GM19240 (cell line): ENCODE data around the gene GAS7.

Experiments
- DNase-seq: peaks from one replicate; pipeline ENCODE4 v3.0.0; 2011; ENCODE audit warnings: low spot score; ENCODE audit not compliant: insufficient read length

Gene GAS7

DNA sequence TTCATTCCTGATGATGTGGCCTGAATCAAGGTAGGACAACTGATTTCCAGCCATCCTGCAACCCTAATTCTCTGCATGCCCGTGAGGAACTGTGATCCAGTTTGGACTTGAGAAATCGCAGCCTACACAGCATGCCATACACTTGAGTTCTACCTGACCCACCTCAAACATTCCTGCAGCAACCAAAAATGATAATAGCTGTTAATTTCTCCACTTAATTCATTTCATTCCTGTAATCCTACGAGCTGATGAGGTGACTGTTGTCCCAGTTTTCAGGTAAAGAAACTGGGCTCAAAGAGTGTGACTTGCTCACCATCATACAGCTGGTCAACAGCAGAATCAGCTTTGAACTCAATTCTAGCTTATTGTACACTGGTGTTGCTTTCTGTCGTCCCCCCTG is 2.2 kb upstream of the GAS7 start:
- no peak for DNase-seq

DNA sequence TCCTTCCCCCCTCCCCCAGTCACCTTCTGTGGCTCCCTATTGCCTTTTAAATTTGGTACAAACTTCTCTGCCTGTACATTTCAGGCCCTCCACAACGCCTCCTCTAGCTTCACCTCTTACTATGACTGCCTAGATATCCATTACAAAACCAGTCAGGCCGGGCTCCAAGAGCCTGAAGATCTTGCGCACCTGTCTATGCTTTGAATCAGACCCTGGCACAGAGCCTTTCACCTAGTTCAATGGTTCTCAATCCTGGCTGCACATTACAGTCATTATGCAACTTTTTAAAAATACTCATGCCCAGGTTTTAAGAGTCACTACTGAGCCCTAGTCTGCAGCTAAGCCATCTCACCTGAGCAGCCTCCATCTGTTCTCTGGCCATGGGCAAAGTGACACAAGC is 1.6 kb upstream of the GAS7 start:
- DNase-seq: no peak

DNA sequence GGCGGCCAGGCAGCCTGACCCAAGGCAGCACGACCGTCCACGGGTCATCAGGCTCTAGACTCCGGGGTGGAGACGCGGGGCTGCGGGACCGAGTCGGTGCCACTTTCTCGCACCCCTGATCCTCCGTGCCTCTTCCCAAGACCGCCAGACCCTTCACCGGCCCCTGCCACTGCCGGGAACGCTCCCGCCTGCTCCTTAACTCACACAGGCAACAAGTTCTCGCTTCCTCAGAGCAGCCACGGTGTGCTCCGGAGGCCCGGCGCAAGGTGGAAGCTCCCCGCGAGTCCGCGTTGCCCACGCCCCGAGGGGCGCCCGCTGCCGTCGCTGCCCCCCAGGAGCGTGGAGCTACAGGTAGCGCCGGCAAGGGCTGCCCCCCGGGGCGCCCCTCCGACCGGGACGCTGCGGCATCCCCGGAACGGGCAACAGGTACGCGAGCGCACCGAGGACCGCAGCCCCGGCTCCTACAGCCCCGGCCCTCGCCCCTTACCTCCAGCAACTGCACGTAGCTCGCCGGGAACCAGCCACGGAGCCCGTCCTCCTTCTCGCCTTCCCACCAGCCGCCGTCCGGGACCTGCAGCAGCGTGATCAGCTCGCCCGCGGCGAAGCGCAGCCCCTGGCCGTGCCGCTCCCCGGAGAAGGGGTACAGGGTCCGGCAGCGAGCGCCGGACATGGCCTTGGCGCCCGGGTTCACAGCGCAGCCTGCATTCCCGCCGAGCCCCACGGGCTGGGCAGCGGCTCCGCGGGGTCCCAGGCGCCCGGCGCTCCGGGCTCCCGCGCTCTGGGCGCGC is 491 bp downstream of the GAS7 start:
- no peak for DNase-seq

DNA sequence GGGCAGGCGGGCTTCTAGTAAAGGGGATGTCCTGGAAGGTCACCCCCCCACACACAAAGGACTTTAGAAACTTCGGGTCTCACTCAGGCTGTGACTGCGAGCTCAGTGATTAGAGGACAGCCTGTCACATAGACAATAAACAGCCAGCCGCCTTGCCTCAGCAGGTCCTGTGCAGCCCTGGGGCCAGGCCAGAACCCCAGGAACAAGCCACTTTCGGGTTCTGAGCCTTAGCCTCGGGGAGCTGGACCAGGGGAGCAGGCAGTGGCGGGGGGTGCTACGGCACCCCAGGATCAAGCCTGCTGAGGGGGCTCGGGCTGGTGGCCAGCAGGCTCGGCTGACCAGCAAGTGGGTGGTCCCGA is 1.1 kb downstream of the GAS7 start:
- no peak for DNase-seq

DNA sequence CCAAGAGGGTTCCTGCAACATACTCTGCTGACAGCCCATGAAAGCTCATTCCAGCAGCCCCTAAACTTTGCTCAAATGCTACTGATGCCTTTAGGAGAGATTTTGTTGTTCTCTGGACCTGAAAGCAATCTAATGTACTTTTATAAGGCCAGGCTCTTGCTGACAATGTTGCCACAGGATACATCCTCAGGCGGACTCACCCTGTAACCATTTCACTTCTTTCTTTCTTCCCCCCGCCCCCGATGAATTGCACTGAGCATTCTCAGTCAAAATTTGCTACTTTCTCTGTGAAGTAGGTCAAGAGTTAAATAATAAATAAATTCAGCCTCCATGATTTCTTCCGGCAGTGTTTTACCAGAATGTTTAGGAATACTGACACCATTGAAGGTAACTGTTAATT is 1.5 kb downstream of the GAS7 start:
- DNase-seq: no peak

DNA sequence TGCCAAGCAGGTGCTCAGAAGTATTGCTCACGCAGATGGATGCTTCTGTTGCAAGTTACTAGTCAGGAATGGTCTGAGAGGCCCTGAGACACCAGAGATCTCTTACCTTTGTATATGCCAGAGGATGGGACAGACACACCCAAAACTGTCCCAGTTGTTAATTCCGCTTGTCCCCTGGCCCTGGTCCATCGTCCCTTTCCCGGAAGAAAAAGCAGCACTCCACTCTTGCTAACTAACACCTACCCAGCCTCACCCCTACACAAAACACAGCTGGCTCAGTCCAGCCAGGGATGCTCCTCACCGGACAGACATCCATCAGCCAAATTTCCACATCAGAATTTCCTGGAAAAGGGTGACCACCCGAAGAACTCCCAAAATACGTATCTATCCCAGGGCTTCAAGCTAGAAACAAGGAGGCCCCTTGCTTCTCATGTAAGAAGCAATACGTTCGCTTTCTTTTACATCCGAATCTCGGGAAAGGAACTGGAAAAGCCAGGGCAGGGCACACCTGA is 2.0 kb downstream of the GAS7 start:
- no peak for DNase-seq

DNA sequence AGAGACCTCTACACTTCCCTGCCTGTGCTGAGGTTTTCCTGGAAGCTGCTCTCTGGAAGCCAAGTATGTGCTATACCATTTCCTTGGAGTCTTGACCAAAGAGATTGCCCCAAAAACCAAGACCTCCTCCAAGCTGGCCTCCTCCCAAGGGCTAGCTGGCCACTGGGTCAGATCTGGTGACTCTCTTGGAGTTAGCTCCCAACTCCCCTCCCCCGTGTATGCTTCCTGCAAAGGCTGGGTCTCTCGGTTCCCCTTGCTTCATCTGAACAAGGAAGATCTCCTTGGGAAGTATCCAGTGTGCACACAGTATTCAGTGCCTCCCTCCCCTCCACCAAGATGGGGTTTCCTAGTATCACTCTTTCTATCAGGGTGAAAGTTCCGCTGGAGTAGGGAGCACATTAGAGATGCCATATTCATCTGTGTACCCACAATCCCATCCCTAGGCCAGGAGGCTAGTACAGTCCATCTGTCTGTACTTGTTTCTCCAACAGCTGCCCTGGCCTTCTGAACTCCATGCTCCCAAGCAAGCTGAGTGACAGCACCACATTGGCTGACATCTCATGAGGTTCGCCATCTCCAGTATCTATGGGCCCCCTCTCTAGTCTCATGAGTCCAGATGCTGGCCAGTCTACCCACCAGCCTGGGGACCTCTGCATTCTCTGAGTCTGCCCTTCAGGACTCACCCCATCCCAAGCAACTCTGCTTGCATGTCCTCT is 3.2 kb downstream of the GAS7 start:
- no peak for DNase-seq

DNA sequence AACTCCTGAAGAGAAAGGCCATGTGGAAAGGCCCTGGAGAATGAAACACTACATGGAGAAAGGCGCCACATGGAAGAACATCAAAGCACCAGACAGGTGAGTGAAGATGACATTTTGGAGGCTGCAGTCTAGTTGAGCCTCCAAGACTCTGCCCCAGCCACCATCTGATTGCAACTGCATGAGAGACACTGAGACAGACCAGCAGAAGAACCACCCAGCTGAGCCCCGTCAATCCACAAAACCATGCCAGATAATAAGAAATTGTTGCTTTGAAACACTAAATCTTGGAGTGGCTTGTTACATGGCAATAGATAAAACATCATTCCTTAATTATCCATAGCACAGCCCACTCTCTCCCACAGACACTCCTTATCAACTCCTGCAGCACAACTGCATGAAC is 4.8 kb downstream of the GAS7 start:
- DNase-seq: no peak

DNA sequence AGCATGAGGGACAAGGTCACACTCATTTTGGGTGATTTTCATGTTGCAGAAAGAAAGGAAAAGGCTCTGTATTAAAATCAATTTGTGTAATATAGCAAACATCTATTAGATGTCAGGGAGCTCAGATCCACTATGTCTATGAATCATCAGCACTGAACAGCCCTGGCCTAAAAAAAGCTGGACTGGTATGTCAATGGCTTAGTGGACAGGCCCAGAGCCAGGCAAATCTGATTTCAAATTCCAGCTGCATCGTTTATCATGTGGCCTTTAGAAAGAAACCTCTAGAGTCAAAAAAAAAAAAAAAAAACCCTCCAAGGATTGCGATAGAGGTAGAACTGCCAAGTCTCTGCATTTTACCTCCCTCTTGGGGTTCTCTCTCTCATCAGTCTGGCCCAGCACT is 5.4 kb downstream of the GAS7 start:
- DNase-seq: no peak

DNA sequence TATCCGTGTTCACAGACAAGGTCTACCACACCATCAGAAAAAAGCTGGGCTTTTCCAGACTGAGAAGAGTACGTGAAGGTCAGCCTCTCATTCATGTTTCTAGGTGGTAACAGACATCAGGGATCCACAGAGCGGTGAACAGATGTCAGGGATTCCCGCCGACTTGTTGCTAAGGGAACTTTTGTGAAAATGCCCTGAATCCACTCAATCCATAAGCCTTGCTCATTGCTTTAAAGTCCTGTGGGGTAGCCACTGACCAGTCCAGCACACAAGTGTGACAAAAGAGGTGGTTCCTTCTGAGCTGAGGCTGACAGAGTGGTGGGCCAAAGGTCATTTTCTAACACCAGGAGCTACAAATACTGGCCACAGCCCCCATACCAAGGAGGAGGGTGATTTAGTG is 5.9 kb downstream of the GAS7 start:
- no peak for DNase-seq

DNA sequence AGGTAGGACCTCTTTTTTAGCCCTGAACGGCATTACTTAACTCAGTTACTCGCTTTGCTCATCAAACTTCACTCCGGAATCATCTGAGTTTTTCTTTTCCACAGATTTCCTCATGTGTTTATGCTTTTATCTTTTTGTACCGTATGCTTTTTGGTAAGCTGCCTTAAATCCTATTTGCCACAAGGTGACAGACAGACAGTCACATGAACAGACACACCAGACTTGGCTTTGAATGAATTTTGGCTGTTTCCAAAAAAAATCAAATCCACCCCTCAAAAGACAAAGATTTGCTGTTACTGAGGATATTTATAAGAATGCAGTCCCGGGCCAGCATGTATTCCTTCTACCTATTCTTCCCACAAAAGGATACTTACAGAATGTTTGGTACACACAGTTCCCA is 10.9 kb downstream of the GAS7 start:
- DNase-seq: no peak

DNA sequence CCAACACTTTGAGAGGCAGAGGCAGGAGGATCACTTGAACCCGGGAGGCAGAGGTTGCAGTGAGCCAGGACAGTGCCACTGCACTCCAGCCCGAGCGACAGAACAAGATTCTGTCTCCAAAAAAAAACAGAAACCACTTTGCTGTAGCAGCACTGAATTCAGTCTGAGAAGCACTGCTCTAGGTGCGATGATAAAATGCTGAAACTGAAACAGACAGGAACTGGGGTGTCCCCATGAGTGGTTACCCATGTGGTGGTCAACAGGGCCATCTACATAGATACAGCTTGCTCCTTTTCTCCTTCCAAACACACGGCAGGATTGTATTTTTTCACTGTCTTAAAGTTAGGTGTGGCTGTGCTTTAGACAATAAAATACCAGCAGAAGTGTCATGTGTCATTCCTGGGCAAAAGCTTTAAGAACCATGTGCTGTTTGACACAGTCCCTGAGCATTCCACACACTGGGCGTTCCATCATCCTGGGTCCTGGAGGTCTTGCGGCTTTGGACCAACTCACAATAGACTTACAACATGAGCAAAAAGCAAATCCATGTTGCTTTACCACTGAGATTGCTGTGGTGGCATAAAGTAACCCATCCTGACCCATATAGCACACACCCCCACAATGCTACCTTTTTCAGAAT is 11.5 kb downstream of the GAS7 start:
- DNase-seq: no peak

DNA sequence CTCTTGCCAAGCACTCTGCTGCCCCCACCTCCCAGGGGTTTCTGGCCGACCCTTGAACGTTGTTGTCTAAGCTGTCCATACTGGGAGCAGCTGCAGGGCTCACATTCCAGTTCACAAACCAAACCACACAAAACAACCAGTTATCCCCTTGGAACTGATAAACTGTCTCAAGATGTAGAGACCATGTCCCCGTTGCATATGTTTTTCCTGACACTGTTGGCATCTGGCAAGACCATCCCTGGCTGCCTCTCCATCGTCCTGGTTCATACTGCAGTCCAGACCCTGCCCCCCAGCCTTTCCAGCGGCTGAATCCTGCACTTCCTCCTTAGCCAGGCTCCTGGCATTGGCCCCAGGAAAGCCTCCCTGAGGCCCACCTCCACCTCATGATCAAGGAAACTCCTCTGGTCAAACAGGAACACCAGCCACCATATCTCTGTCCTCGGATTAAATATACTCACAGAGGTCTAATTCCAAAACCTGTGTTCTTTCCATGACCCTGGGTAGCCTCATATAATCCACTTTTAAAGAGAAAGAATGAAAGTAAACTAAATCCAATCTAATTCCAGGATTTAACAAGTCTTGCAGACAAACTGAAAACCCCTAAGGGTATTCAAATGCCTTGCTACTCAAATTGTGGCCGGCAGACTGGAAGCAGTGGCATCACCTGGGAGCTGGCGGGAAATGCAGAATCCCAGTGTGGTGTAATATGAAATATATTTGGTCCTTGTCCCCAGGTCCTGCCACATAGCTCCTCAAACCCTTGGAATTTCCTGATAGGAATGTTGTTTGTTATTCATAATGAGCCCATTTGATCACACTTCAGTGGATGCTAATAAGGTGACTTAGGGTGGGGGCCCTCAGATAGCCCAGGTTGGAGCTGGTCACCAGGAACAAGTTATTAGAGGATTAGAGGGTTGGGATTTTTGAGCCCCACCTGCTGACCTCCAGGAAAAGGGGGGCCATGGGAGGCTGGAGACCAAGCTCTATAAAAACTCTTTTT is 14.2 kb downstream of the GAS7 start:
- no peak for DNase-seq

DNA sequence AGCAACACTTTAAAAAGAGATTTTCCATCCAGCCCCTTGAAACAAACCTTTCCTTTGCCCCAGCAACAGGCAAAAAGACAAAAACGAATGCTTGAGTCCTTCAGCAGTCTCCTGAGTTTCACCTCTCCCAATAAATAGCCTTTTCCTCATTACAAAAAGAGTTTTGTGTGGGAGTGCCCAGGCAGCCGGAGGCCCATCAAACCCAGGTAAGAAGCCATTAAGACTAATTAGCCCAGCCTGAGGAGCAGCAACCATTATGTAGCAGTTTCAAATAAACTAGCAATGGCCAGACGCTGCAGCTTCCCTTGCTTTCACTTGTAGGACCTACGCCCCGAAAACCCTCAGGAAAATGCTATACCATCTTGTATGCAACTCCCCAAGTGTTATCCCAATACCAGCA is 15.6 kb downstream of the GAS7 start:
- DNase-seq: no peak

DNA sequence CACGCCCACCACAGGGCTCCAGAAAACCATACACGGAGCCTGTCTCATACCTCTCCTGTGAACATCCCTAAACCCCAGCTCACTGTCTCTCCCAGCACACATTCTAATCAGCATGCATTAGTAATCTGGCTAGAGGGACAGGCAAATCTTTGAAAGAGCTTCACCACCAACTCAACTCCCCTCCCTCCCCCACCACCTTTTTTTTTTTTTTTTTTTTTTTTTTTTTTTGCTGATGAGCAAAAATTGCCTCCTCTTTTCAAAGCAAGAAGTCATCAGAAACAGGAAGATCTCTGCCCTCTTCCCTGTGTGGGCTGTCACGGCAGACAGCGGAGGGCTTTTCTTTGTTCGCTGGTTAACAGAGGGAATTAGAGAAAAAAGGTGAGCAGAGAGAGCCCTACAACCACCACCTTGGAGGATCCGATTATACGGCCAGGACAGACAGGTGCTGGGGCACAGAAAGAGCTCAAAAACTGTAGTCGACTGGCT is 19.9 kb downstream of the GAS7 start:
- no peak for DNase-seq

DNA sequence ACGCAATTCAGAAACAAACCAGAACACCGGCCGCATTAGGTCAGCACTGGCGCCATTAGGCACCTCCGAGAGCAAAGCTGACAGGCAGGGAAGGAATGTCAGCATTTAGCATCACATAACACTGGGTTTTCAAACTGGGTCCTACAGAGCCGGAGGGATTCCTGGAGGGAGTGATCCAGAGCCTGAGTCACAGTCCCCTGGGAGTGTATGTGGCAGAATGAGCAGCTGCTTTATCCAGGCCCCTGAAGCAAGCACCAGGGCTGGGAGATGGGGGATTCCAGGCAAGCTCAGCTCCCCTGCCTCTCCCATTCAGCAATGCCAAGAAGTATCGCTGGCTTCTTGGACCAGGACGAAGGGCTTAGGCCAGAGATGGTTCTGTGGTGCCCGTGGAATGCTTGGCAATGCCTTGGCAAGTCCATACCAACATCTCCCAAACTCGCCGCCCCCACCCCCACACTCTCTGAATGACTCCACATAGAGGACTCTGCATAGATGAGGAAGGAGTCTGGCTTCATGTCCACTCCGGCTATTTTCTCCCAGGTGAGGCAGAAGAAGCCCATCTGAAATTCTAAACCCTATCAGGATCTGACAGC is 20.4 kb downstream of the GAS7 start:
- no peak for DNase-seq

DNA sequence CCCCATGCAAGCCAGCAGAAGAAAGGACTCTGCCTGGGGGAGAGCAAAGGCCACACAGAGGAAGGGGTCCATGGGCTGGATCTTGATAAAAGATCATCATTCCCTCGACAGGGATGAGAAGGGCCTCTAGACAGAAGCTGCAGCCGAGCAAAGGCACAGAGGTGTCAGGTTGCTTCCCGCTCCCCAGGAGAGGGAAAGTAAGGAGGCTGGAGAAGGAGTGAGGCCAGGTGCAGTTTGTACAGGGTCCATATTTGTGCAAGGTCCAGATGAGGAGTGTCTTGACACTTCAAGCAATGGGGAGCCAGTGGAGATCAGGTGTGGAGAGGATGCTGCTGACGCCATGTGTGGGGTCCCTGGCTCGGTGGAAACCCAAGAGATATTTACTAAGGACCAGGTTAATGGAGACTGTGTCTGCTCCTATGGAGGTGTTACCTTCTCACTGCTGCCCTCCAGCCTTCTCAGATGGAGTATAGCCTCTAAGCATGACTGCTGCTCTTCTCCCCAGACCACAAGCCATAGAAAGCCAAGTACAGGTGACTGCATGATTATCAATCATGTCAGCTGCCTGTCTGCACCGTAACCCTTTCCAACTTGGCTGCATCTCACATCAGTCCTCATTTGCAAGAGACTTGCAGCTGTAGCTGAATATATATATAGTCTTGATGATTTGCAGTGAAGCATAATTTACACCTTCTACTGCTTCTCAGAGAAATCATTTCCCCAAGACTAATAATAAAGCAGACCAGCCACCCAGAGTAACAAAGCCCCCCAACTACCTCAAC is 21.1 kb downstream of the GAS7 start:
- no peak for DNase-seq

DNA sequence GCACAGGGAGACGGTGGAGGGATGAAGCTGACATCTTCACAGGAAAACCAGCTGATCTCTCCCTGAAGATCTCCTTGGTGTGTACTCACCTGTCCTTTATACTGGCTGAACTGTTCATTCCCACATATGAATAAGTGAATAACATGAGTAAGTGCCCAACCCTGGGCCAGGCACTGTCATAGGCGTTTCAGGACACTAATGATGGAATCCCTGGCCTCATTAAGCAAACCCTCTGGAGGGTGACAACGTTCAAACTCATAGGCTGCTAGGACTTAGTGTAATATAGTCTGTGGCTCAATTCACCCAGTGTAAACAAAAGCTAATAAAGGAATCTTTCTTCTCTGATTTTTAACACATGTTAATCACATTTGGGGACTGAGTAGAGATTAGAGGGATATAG is 24.5 kb downstream of the GAS7 start:
- DNase-seq: no peak

DNA sequence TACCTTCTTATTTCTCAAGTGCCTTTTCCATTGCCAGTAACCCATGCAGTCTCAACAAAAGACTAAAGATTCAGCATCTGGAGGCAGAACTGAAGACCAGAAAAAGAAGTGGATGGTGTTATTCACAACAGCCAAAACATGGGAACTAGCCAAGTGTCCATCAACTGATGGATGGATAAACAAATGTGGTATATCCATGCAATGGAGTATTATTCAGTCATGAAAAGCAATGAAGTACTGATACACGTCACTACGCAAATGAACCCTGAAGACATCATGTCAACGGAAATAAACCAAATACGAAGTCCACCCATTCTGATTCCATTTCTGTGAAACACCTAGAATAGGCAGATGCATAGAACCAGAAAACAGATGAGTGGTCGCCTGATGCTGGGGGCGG is 25.6 kb downstream of the GAS7 start:
- DNase-seq: no peak

DNA sequence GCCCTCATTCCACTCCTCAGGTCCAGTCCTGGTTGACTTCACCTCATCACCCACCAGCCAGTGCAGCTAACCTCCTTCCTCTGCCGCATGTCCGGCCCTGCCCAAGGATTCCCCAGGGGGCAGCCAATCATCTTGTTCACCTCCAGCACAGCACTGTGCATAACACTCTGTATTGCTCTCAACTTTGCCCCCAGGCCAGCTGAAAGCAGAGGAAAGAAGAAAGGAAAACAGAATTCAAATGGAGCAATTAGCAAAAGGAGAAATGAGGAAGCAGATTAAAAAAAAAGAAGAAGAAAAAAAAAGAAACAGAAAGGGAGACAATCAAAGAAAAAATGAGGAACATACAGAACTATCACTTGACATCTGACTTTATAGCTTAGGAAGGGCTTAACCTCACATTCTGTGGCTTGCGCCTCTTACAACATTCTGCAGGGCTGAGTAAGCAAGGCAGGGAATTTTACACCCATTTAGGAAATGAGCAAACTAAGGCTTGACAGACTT is 26.1 kb downstream of the GAS7 start:
- DNase-seq: no peak
